Gastroesophageal sphincter (tissue), 3 donors: Measurements from ENCODE around the gene RGS21.

ENCODE experiments used
- CTCF ChIP-seq, 4 experiments: fragments of 200-600 bp in 2 of 4; fragments of 450-650 bp in 2 of 4; sonication (generic) in 1 of 4; IDR thresholded peaks; one replicate each; pipeline ENCODE4 v1.5.1; 2017 to 2019; ENCODE audit warnings: antibody characterized with exemption in 4 of 4, mild to moderate bottlenecking in 2 of 4, moderate library complexity in 2 of 4
- EP300 ChIP-seq: sonication (generic); formaldehyde crosslinking; IDR thresholded peaks from one replicate; pipeline ENCODE4 v1.6.1; 2017; ENCODE audit warnings: antibody characterized with exemption, mild to moderate bottlenecking

- no peak for TF ChIP-seq CTCF (IDR thresholded peaks at IDR 0.05)
- no peak for TF ChIP-seq EP300
Observed at GRCh38 chr1:192401825-192402224, 85.0 kb downstream of the RGS21 start.
